A549 (cell line): Measurements from ENCODE around the gene SYNE2.

Experiments used
- BCL3 ChIP-seq: fragments of >200 bp; sonication (Bioruptor Twin); formaldehyde crosslinking; IDR thresholded peaks from 3 replicates; pipeline ENCODE4 v1.6.1; 2016
- BHLHE40 ChIP-seq: IDR thresholded peaks from 2 replicates; pipeline ENCODE4 v1.6.1; 2012; ENCODE audit warnings: low read depth, low read length, inconsistent platforms
- CEBPB ChIP-seq, 2 experiments: fragments of >200 bp in 1 of 2; sonication (Bioruptor Twin) in 1 of 2; formaldehyde crosslinking in 1 of 2; IDR thresholded peaks; 2 replicates each; pipeline ENCODE4 v1.6.1; 2012 to 2016
- CTCF ChIP-seq: fragments of >200 bp; sonication (Bioruptor Twin); formaldehyde crosslinking; IDR thresholded peaks from 3 replicates; pipeline ENCODE4 v1.5.1; 2016
- EP300 ChIP-seq, 2 experiments: fragments of >200 bp; sonication (Bioruptor Twin); formaldehyde crosslinking; IDR thresholded peaks; 2 replicates in 1 of 2; 3 replicates in 1 of 2; pipeline ENCODE4 v1.6.1; 2016 to 2017
- ESRRA ChIP-seq: fragments of 150-350 bp; IDR thresholded peaks from 2 replicates; pipeline ENCODE4 v1.6.1; 2014; ENCODE audit warnings: mild to moderate bottlenecking, low read length, borderline replicate concordance
- MAX ChIP-seq: IDR thresholded peaks from 2 replicates; pipeline ENCODE4 v1.6.1; 2012
- MYC ChIP-seq: IDR thresholded peaks from 2 replicates; pipeline ENCODE4 v1.6.1; 2012; ENCODE audit warnings: mild to moderate bottlenecking, inconsistent platforms, low read length, improper control_type of control experiment, borderline replicate concordance
- POLR2A ChIP-seq: IDR thresholded peaks from 2 replicates; pipeline ENCODE4 v1.6.1; 2012; ENCODE audit warnings: mild to moderate bottlenecking, low read length
- RAD21 ChIP-seq, 2 experiments: fragments of >200 bp in 1 of 2; sonication (Bioruptor Twin) in 1 of 2; formaldehyde crosslinking in 1 of 2; IDR thresholded peaks in 1 of 2; conservative IDR thresholded peaks in 1 of 2; 2 replicates in 1 of 2; 3 replicates in 1 of 2; pipeline ENCODE4 v1.6.1; 2012 to 2018; ENCODE audit warnings: inconsistent platforms in 1 of 2
- RARB ChIP-seq: fragments of 250-450 bp; sonication (Bioruptor Pico); IDR thresholded peaks from 2 replicates; pipeline ENCODE4 v1.8.0; 2021; ENCODE audit warnings: mild to moderate bottlenecking, moderate library complexity
- REST ChIP-seq: fragments of 200-600 bp; sonication (generic); IDR thresholded peaks from 2 replicates; pipeline ENCODE4 v1.6.1; 2016; ENCODE audit warnings: antibody characterized with exemption, mild to moderate bottlenecking, moderate library complexity
- SMC3 ChIP-seq: fragments of >200 bp; sonication (Bioruptor Twin); formaldehyde crosslinking; IDR thresholded peaks from 3 replicates; pipeline ENCODE4 v1.6.1; 2018; ENCODE audit warnings: inconsistent platforms

- TF ChIP-seq MYC (no peak), CTCF (no peak), POLR2A (no peak), SMC3 (no peak), BHLHE40 (no peak), EP300 (IDR thresholded peaks at IDR 0.05) (no peak), REST (no peak), RARB (no peak), MAX (no peak), ESRRA (no peak), CEBPB (IDR thresholded peaks at IDR 0.05) (no peak), RAD21 (conservative IDR thresholded peaks at IDR 0.05 in 1 of 2, IDR thresholded peaks at IDR 0.05 in 1 of 2) (no peak), BCL3 (no peak)
Measured at GRCh38 chr14:63982629-63983028, 129.8 kb downstream of the SYNE2 start.
